ENCODE results near the gene LRMDA. TPM values are rescaled to one million over a fixed set of nuclear protein-coding genes. Genes with fewer than 3 reads are reported as not detected.

Gene LRMDA
- total and polyA plus RNA-seq, 2 donors (not counting 3 experiments of a cell fraction or from before 2014, with no cell fraction given), result 9.7 to 18.0 TPM

- ChIA-PET CTCF (no interaction called here), POLR2A (no interaction called here)
- intact Hi-C loops (cut with micrococcal nuclease), result loop anchor here (5.0 kb wide), 1 partner anchor 569 kb away; no protein-coding TSS in a partner anchor
- H3K4me2 ChIP-seq (ENCODE audit: insufficient read depth, low read length), result no peak overlapping the region
- H2AFZ ChIP-seq (ENCODE audit: low read depth, low read length), result no peak overlapping the region
- H3K9me1 ChIP-seq (replicated peaks; ENCODE audit: control insufficient read depth, extremely low read depth, insufficient read depth, low read length), result no peaks in the 10 kb centered on the region
- H3K27ac ChIP-seq (ENCODE audit: insufficient read depth, low read depth, low read length), result no peak overlapping the region
- DNase-seq (ENCODE audit: low read depth, low spot score) (no peak), FAIRE-seq (no peak)
- H3K4me1 ChIP-seq (ENCODE audit: control insufficient read depth, extremely low read depth, insufficient read depth, low read length), result no peaks in the 10 kb centered on the region
- H3K9me3 ChIP-seq (replicated peaks; ENCODE audit: control insufficient read depth, insufficient read depth, low read length), result no peaks in the 10 kb centered on the region
- TF ChIP-seq POLR2AphosphoS5 (IDR thresholded peaks at IDR 0.05; ENCODE audit: insufficient read depth, low read depth, low read length), result no peak
- TF ChIP-seq MYC (IDR thresholded peaks at IDR 0.05; ENCODE audit: low read depth, low read length), result no peak
- TF ChIP-seq JUN (IDR thresholded peaks at IDR 0.05; ENCODE audit: borderline replicate concordance, insufficient read depth, insufficient read length, low read depth), result no peak
- TF ChIP-seq CTCF (IDR thresholded peaks at IDR 0.05; ENCODE audit: extremely low read depth in 1 of 2, insufficient read depth in 1 of 2, low read depth in 1 of 2, low read length in 2 of 2), result no peak
- TF ChIP-seq MAX (IDR thresholded peaks at IDR 0.05; ENCODE audit: insufficient read depth, insufficient read length), result no peak
- no peak for TF ChIP-seq POLR2A (IDR thresholded peaks at IDR 0.05; ENCODE audit: low read depth, low read length)
- TF ChIP-seq GATA2 (IDR thresholded peaks at IDR 0.05; ENCODE audit: insufficient read depth, insufficient read length, low read depth, low read length), result no peak
- TF ChIP-seq FOS (IDR thresholded peaks at IDR 0.05; ENCODE audit: borderline replicate concordance, insufficient read depth, low read length), result no peak
- no peak for TF ChIP-seq EZH2 (IDR thresholded peaks at IDR 0.05; ENCODE audit: borderline replicate concordance, low read depth, low read length, severe bottlenecking)
- dilution Hi-C loops (cut with MboI; ENCODE audit: extremely low pct_ligation_motif_present, low sequenced_read_pairs), result no loop called here
- BruUV-seq (replicated peaks), result no TSS peak
- no peaks in the 10 kb centered on the region for H3K36me3 ChIP-seq (ENCODE audit: control insufficient read depth in 2 of 2, extremely low read depth in 1 of 2, insufficient read depth in 2 of 2, low read length in 2 of 2)
- H3K4me3 ChIP-seq (replicated peaks in 1 of 3; ENCODE audit: insufficient read depth in 1 of 3, low read depth in 1 of 3, low read length in 3 of 3), result no peak overlapping the region
- no peak overlapping the region for H3K9ac ChIP-seq (replicated peaks; ENCODE audit: extremely low read depth, insufficient read depth, low read length)
- H3K27me3 ChIP-seq (ENCODE audit: control insufficient read depth in 2 of 2, insufficient read depth in 2 of 2, low read length in 2 of 2), result no peaks in the 10 kb centered on the region
- no peaks in the 10 kb centered on the region for H3K79me2 ChIP-seq (ENCODE audit: control insufficient read depth, insufficient read depth, low read length)
- H4K20me1 ChIP-seq (replicated peaks; ENCODE audit: control insufficient read depth, extremely low read depth, insufficient read depth, low read length), result no peaks in the 10 kb centered on the region
These were observed 746.5 kb downstream of the LRMDA start for GRCh38 chr10:76177936-76178335.
